Erythroblast (primary cell): ENCODE data around the gene HOXA3.

Experiments
- DNase-seq, 2 experiments: peaks; one replicate each; lab custom pipeline; 2025; lab: John Stamatoyannopoulos, UW
- GATA1 ChIP-seq: IDR thresholded peaks from 2 replicates; pipeline ENCODE4 v1.6.1; 2011; ENCODE audit warnings: low read depth, mild to moderate bottlenecking, control low read depth, low read length, moderate library complexity
- POLR2A ChIP-seq: IDR thresholded peaks from 2 replicates; pipeline ENCODE4 v1.6.1; 2011; ENCODE audit warnings: mild to moderate bottlenecking, low read length

Gene HOXA3

DNA sequence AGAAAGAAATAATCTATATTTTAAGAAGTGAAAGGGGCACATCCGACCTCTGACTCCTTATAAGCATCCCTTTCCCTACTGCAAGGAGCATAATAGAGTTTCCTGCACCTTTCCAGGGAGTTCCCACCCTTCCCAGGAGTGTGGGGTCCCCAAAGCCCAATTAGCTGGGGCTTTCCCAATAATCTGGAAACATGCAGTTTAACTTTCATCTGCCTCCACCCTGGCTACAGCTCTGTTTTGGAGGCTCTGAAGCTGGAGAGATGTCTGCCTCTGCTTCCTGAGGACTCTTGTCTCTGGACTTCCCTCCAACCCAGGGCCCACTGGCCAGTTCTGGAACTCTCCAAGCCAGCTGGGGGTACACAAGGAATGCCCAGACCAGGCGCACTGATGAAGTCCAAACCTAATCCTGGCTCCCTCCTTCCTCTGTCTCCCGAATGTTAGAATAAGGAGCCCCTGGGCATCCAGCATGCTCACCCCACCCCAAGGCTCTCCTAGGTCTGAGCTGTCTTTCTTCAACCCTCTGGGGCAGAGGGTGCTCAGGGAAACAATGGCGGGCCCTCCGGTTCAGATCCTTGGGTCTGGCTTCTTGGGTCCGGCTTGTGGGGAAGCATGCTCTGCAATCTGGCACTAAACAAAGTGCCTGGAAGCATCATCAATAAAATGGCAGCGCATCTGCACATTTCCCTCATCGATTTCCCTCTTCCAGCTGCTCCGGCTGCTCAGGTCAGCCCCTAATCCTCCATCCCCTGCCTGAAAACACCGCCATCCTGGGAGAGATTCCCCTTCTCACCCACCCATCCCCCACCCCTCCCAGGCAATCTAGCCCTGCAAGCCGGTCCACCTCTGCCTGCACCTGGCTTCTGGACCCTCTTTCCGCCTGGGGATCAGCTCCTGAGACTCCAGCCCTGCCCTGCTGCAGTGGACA lies 35.2 kb downstream of the HOXA3 start:
- DNase-seq, result no peak
- TF ChIP-seq GATA1 (no peak), POLR2A (no peak)

DNA sequence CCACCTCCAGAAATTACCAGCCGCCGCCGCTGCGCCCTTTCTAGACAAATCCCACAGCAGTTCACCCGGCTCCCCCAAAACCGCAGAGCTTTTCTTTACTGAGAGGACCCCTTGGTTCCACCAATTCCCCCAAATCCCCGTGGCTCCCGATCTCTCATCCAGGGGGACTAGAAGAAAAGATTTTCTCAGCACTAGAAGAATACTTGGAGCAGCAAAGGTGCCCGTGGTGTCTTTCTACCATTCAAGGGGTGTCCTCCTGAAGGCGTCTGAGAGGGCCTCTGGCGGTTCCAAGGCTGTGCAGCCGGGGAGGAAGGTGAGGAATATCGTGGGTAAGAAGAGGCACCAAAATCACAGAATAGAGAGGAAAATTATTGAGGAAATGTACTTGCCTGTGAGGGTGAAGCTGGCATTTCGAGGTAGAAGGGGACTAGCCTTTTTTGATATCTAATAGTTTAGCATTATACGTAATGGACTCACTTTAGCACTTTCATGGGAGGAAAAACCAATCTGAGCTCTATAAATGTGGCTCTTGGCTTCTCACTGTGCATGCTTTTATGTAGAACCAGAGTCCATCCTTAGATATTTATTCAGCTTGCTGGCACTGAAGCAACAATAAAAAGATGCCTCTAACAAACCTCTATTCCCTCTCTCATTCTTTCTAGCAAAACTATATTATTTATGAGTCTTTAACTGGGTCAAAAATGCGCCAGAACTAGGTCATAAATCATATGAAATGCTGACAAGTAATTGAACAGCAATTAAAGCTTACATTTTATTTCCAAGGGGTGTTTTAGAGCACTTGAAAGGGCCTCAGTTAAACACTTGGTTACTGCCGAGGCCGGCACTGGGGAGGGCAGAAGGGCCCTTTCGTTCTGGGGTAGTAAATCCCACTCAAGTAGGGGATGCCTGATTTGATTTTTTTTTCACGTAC lies 36.1 kb downstream of the HOXA3 start:
- DNase-seq, result no peak
- TF ChIP-seq GATA1 (no peak), POLR2A (no peak)

DNA sequence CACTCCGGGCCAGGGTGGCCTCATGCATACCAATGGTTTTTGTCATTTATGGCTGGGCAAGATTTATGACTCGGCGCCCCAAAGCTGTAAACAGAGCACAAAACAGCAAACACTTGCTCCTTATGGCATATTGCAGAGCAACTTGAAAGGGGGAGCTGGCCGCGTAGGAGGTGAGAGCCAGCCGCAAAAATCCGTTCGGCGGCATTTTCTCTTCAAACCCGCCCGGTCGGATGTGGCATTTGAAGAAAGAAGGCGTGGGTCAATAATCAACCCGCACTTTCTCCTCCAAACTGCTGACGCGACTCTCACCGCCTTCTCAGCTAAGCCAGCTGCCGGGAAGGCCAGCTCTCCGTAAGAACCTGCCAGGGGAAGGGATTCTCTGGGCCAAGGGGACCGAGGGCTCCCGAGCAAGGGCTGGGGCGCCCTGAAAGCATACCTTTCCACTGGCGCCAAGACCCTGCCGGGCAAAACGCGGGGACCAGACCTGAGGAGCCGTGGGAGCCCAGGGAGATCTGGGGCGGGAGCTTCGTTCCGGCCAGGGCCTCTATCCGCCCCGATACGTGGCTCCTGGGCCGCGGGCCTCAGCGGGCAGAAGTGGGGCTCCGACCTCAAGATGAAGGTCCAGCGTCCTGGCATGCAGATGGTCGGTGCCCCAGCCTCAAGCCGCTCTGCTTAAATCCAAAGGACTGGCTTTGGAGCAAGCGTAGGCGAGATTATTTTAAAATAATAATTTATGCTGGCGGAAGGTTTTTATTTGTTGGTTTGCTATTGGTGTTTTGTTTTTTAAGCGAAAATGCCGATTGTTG lies 37.0 kb downstream of the HOXA3 start:
- DNase-seq, result no peak
- TF ChIP-seq GATA1 (no peak), POLR2A (no peak)

DNA sequence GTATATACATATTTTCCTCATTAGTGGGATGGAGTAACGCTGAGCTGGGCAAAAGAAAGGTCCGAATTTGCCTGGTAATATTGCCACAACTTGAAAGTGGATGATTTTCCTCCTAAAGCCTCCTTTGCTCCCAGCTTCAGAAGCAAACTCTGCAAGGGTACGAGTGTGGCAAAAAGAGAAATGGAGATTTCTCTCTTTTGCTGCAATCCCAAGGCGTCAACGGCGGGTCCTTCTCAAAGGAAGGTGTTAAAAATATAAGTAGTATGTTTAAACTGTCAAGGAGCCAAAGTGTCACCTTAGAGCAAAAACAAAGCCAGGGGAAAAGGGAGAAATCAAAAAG lies 37.5 kb downstream of the HOXA3 start:
- DNase-seq, result no peak
- no peak for TF ChIP-seq POLR2A

DNA sequence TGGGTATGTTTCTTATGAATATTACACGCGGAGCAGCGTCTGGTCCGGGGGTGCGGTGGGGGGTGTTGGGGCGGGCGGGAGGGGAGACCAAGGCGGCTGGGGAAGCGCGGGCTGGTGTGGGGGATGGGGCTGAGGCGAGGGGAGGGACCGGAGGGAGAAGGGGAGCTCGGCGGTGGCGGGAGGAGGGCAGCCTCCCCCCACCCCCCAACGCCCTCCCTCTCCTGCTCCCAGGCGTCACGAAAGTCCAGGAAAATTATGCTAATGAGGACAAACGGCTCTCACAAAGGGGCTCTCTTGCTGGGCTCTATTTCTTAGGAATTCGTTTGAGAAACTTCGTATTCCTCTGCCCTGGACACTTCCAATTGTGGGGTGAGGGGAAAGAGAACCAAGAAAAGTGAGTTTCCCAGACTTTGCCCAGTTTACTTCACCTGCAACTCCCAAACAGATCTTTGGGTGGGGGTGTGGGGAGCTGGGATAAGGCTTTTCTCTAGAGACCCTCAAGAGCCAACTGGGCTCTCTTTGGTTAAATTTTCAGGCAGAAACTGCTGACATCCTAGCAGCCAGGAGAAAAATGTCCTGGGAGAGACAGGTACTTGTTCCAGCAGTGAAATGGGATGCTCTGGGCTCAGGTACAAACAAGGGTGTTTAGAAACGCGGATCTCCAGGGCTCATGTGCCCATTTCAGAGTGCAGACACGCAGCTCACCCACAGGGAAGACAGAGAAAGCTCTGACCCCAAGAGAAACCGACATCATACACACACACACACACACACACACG lies 38.2 kb downstream of the HOXA3 start:
- no peak for DNase-seq
- TF ChIP-seq POLR2A (no peak), GATA1 (no peak)

DNA sequence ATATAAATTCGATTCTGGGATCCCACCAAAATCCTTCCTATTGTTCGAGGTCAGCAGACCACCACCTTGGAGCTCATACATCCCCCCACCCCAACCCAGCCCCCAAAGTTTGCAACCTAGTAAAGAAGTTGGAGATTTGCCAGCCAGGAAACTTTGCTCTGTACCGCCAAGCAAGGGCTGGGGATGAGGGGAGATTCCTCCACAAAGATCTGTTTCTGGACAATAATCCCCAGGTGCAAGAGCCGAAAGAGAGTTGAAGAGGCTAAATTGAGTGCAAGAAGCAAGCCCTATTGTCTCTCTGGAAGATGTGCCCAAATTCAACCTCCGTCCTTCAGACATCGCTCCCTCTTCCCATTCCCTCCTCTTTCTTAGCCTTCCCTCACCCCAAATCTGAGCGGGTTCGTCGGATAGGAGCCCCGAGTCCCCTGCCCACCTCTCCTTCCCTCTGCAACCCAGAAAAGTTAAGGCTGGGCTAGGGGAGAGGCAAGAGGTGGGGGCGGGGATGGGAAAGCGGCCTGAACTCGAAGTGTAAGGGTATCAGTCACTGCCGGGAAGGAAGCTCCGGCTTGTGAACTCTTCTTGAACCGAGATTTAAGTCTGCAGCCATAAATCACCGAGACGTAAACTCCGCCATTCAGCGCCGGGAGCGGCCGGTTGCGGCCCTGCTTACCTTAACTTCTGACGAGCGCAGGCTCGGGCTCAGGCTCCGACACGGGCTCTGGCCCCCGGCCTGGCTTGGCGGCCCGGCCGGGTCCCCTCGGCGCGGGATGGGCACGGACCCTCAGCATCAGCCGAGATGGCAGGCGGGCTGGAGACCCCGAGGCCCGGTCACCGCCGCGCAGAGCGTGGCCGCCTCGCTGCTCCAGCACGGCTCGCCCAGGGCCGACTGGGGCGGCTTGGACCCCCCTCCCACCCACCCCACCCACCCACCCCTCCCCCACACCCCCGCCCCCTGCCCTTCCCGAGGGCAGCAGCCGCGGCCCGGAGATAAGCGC lies 39.1 kb downstream of the HOXA3 start:
- DNase-seq, result no peak

DNA sequence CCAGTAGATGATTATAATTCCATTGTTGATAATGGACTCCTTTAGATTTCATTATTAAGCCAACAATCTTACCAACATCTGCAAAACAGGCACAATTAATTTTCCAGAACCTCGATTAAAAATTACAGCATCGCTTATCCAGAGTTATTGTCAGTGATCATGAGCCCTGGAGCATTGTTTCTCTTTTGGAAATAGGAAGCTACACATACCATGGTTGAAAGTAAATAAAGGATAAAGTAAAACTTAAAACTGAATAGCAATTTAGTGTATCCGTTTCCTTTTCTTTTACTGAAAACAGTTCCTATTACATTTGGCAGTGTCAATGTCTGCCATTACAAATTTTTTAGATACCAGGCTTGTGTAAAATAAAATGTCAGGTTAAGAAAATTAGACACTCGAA lies 40.0 kb downstream of the HOXA3 start:
- DNase-seq, result no peak
- TF ChIP-seq POLR2A (no peak), GATA1 (no peak)

More for the DNA sequence above, 39.1 kb downstream of the HOXA3 start:
- no peak for TF ChIP-seq GATA1
- no peak for TF ChIP-seq POLR2A

DNA sequence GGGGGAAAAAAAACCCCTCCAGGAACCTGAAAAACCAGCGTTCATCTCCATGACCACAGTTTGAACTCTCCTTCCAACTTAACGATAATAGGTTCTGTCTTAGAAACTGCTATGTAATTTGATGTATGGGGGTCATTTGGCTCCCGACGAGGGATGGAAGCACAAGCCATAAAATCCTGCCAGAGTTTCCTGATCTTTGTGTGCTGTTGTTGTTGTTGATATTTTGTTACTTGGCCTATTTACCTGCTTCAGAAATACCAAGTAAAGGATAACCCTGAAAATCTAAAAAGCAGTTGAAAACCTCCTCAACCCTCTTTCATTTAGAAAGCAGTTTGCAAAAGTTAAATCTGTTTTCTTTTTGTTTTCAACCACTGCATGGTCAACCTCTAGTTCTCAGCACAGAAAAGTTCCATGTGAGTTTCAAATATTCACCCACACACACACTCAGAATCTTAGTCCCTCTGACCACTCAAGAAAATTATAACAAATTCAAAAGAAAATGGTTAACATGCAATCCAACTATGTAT lies 40.6 kb downstream of the HOXA3 start:
- TF ChIP-seq GATA1, result no peak
- no peak for TF ChIP-seq POLR2A
- DNase-seq, result no peak

DNA sequence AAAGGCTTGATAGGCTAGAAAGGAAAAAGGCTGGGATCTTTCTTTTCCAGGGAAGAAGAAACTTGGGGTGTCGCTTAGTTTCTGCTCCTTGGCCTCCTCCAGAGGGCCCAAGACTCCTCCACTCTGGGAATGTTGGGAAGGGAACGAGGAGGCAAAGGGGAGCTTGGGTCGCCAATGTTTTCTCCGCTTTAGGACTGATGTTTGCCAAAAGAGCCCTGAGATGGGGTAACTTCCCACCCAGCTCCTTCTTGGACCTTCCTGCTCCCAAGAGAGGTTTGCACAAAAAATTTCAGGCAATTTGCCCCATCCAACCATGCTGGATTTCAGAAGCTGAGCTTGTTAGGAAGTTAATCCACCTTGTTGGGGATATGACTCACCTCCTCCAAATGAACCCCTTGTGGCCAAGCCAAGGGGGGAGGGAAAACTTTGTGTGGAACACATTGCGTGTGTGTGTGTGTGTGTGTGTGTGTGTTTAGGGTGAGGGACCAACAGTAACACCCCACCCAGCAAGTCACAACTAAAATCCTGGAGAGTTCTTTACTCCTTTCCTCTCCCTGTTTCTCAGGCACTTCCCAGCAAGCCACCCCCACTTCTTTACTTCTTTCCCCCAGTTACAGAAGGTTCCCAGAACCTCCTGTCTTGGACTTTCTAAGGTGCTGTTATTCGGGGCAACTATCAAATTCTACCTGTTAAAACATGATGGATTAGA lies 41.2 kb downstream of the HOXA3 start:
- no peak for TF ChIP-seq POLR2A
- no peak for TF ChIP-seq GATA1
- DNase-seq, result no peak

DNA sequence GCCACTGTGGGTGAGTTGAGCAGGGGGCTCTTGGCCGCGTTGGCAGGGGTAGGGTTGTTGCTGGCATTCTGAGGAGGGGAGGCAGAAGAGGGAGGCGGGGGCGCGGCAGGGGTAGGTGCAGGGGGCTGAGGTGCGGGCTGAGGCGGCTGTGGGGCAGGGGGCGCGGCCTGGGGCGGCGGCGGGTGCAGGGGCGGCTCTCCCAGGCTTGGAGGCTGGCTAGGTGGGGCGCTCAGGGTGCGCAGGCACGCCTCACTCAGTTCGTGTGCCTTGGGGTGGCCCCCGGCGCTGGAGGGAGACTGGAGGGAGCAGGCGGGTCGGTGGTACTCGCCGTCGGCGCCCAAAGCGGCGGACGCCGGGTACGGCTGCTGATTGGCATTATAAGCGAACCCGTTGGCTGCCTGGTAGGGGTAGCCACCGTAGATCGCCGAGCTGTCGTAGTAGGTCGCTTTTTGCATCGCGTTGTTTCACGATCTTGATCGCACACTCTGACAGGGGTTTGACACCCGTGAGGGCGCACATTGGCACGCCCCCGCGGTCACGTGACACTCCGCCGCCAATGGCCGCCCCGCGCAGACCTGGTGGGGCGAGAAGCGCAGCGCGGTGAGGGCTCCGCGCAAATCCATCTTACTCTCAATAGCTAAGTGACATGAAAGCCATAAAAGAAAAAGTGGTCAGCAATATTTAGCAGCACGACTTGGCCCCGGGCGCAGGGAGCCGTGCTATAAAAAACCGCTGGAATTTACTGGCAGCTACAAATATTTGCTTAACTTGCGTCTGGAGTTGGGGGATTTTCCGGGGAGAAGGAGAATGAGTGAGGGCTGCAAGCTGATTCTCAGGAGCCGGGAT lies 42.0 kb downstream of the HOXA3 start:
- TF ChIP-seq GATA1, result no peak
- no peak for TF ChIP-seq POLR2A
- DNase-seq, result no peak
